Right renal pelvis (tissue), 4 donors: ENCODE data around the gene SCAMP4. TPM values are rescaled to one million over a fixed set of nuclear protein-coding genes. Genes with fewer than 3 reads are reported as not detected.

Experiments
- DNase-seq, 4 donors: peaks; one replicate each; pipeline ENCODE4 v3.0.0-alpha.2; 2013; ENCODE audit warnings: low read depth in 4 of 4, low spot score in 3 of 4, missing footprints in 1 of 4
- polyA plus RNA-seq, 4 donors: library from polyadenylated mRNA; unstranded; fragments of 120-200 nt; gene quantifications; one replicate each; pipeline ENCODE4 v1.2.1, GENCODE V29; 2013; ENCODE audit not compliant: insufficient read length in 4 of 4

The SCAMP4 gene
- polyA plus RNA-seq, 4 donors, result 58.1 to 80.5 (median 73.0) TPM

GRCh38 chr19:1954532-1954933 is 49.3 kb downstream of the SCAMP4 start:
- DNase-seq, result no peak

- DNase-seq, result no peak
Observed at GRCh38 chr19:1955171-1956121, 50.2 kb downstream of the SCAMP4 start.

- DNase-seq, result no peak
Observed at GRCh38 chr19:1956122-1956494, 50.9 kb downstream of the SCAMP4 start.

- DNase-seq, result no peak
Observed at GRCh38 chr19:1956868-1957492, 51.8 kb downstream of the SCAMP4 start.

GRCh38 chr19:1957562-1958248 is 52.5 kb downstream of the SCAMP4 start:
- DNase-seq, result no peak

- DNase-seq, result no peak
Observed at GRCh38 chr19:1959928-1960589, 54.9 kb downstream of the SCAMP4 start.

GRCh38 chr19:1961000-1961883 is 56.0 kb downstream of the SCAMP4 start:
- peak in 1 of 4 donors; percentile 43 for DNase-seq

- DNase-seq, result no peak
Observed at GRCh38 chr19:1962674-1963073, 57.5 kb downstream of the SCAMP4 start.

- DNase-seq, result no peak
Observed at GRCh38 chr19:1967087-1967608, 61.9 kb downstream of the SCAMP4 start.

- no peak for DNase-seq
Observed at GRCh38 chr19:1968279-1969175, 63.3 kb downstream of the SCAMP4 start.

- DNase-seq, result no peak
Observed at GRCh38 chr19:1969176-1970002, 64.2 kb downstream of the SCAMP4 start.

GRCh38 chr19:1970003-1970805 is 65.0 kb downstream of the SCAMP4 start:
- DNase-seq, result no peak

GRCh38 chr19:1970806-1971502 is 65.8 kb downstream of the SCAMP4 start:
- DNase-seq, result no peak

GRCh38 chr19:1974381-1975161 is 69.4 kb downstream of the SCAMP4 start:
- DNase-seq, result no peak

GRCh38 chr19:1975162-1975480 is 69.9 kb downstream of the SCAMP4 start:
- no peak for DNase-seq
